H1 (cell line): ENCODE data around the gene C19orf53. TPM values are rescaled to one million over a fixed set of nuclear protein-coding genes. Genes with fewer than 3 reads are reported as not detected.

Source experiments
- ASH2L ChIP-seq: fragments of 200-600, 300-600 bp; sonication (generic); IDR thresholded peaks from one replicate; pipeline ENCODE4 v1.7.1; 2017; ENCODE audit warnings: low read length
- BCL11A ChIP-seq, 2 experiments: IDR thresholded peaks; one replicate each; pipeline ENCODE4 v1.6.1; 2011; ENCODE audit warnings: low read depth in 2 of 2, low read length in 2 of 2, mild to moderate bottlenecking in 2 of 2
- CBX5 ChIP-seq: fragments of 300-800, 300-1000 bp; sonication (generic); IDR thresholded peaks from 2 replicates; pipeline ENCODE4 v1.7.1; 2016; ENCODE audit warnings: antibody characterized with exemption, low read length, low read depth
- CEBPB ChIP-seq: IDR thresholded peaks from 2 replicates; pipeline ENCODE4 v1.6.1; 2012; ENCODE audit warnings: low read depth, low read length
- CHD1 ChIP-seq: IDR thresholded peaks from 2 replicates; pipeline ENCODE4 v1.6.1; 2012; ENCODE audit warnings: low read depth, low read length, improper control_type of control experiment
- EGR1 ChIP-seq: IDR thresholded peaks from 2 replicates; pipeline ENCODE4 v1.6.1; 2011; ENCODE audit warnings: low read depth, low read length, borderline replicate concordance
- EZH2 ChIP-seq: fragments of 200-600 bp; sonication (generic); IDR thresholded peaks from 2 replicates; pipeline ENCODE4 v1.7.1; 2012; ENCODE audit warnings: low read depth, mild to moderate bottlenecking, moderate library complexity, low read length, inconsistent platforms; ENCODE audit not compliant: severe bottlenecking
- GABPA ChIP-seq: IDR thresholded peaks from 2 replicates; pipeline ENCODE4 v1.6.1; 2011; ENCODE audit warnings: mild to moderate bottlenecking, low read length, moderate library complexity, borderline replicate concordance; ENCODE audit not compliant: insufficient read depth
- HDAC2 ChIP-seq, 2 experiments: fragments of 300-600 bp in 1 of 2; sonication (generic) in 1 of 2; IDR thresholded peaks; 2 replicates each; pipeline ENCODE4 v1.6.1; 2011 to 2012; ENCODE audit warnings: low read depth in 2 of 2, low read length in 2 of 2, mild to moderate bottlenecking in 2 of 2, moderate library complexity in 2 of 2, borderline replicate concordance in 1 of 2, inconsistent platforms in 1 of 2
- KDM4A ChIP-seq: IDR thresholded peaks from one replicate; pipeline ENCODE4 v1.7.1; 2012; ENCODE audit warnings: low read depth, mild to moderate bottlenecking, moderate library complexity, low read length, inconsistent platforms; ENCODE audit not compliant: severe bottlenecking
- KDM5A ChIP-seq: fragments of 200-600 bp; IDR thresholded peaks from 2 replicates; pipeline ENCODE4 v1.7.1; 2012; ENCODE audit warnings: mild to moderate bottlenecking, low read length, inconsistent platforms, mixed read lengths
- NANOG ChIP-seq: IDR thresholded peaks from 2 replicates; pipeline ENCODE4 v1.6.1; 2011; ENCODE audit warnings: low read length, low read depth, mild to moderate bottlenecking, inconsistent platforms; ENCODE audit not compliant: insufficient read depth, poor library complexity, severe bottlenecking
- NRF1 ChIP-seq: IDR thresholded peaks from 2 replicates; pipeline ENCODE4 v1.6.1; 2011; ENCODE audit warnings: mild to moderate bottlenecking, low read depth, low read length, improper control_type of control experiment
- POLR2AphosphoS5 ChIP-seq: IDR thresholded peaks from 2 replicates; pipeline ENCODE4 v1.6.1; 2011; ENCODE audit warnings: low read depth, low read length
- RBBP5 ChIP-seq: IDR thresholded peaks from 2 replicates; pipeline ENCODE4 v1.7.1; 2012; ENCODE audit warnings: low read depth, mild to moderate bottlenecking, inconsistent platforms, low read length, moderate library complexity, borderline replicate concordance
- SIX5 ChIP-seq: IDR thresholded peaks from 2 replicates; pipeline ENCODE4 v1.6.1; 2011; ENCODE audit warnings: mild to moderate bottlenecking, low read depth, low read length
- SP2 ChIP-seq: IDR thresholded peaks from 2 replicates; pipeline ENCODE4 v1.6.1; 2012; ENCODE audit warnings: mild to moderate bottlenecking, low read length, inconsistent platforms
- SRF ChIP-seq: IDR thresholded peaks from 2 replicates; pipeline ENCODE4 v1.6.1; 2011; ENCODE audit warnings: mild to moderate bottlenecking, low read depth, low read length, moderate library complexity
- SUZ12 ChIP-seq: fragments of 200-600 bp; sonication (generic); IDR thresholded peaks from 2 replicates; pipeline ENCODE4 v1.6.1; 2012; ENCODE audit warnings: mild to moderate bottlenecking, inconsistent platforms, low read length, moderate library complexity, mixed read lengths
- TAF1 ChIP-seq: IDR thresholded peaks from 2 replicates; pipeline ENCODE4 v1.6.1; 2011; ENCODE audit warnings: mild to moderate bottlenecking, low read depth, low read length
- TBP ChIP-seq: IDR thresholded peaks from 2 replicates; pipeline ENCODE4 v1.6.1; 2011; ENCODE audit warnings: low read depth, low read length, improper control_type of control experiment
- TEAD4 ChIP-seq: IDR thresholded peaks from 2 replicates; pipeline ENCODE4 v1.6.1; 2012; ENCODE audit warnings: low read depth, low read length, inconsistent platforms, mixed read lengths
- polyA plus RNA-seq, 7 experiments: library from polyadenylated mRNA; depleted of rRNA in 3 of 7; stranded (reverse) in 5 of 7; unstranded in 2 of 7; fragments of >200 nt in 5 of 7; fragments of 200-250 nt in 2 of 7; gene quantifications; 1 replicate in 5 of 7; 2 replicates in 1 of 7; 4 replicates in 1 of 7; pipeline versions ENCODE4 v1.2.1 to v1.2.3, GENCODE V29; 2011 to 2013; ENCODE audit warnings: missing spikeins in 2 of 7, mixed read lengths in 2 of 7
- total RNA-seq: library from RNA; stranded (reverse); fragmentation: NEBNext Ultra II Directional; extraction: Animal tissue kit (Norgen Biotek cat#: 25700); gene quantifications from 2 replicates; pipeline ENCODE4 v1.2.1, GENCODE V29; 2021
- TF ChIP-seq, protein P1 (sequence below): IDR thresholded peaks from 2 replicates; pipeline ENCODE4 v1.6.1; 2012; ENCODE audit warnings: inconsistent platforms

The C19orf53 gene
- total and polyA plus RNA-seq, 2 of the 8 experiments (the other 6 are each of a cell fraction or from before 2014, with no cell fraction given): 104 to 169 TPM

DNA sequence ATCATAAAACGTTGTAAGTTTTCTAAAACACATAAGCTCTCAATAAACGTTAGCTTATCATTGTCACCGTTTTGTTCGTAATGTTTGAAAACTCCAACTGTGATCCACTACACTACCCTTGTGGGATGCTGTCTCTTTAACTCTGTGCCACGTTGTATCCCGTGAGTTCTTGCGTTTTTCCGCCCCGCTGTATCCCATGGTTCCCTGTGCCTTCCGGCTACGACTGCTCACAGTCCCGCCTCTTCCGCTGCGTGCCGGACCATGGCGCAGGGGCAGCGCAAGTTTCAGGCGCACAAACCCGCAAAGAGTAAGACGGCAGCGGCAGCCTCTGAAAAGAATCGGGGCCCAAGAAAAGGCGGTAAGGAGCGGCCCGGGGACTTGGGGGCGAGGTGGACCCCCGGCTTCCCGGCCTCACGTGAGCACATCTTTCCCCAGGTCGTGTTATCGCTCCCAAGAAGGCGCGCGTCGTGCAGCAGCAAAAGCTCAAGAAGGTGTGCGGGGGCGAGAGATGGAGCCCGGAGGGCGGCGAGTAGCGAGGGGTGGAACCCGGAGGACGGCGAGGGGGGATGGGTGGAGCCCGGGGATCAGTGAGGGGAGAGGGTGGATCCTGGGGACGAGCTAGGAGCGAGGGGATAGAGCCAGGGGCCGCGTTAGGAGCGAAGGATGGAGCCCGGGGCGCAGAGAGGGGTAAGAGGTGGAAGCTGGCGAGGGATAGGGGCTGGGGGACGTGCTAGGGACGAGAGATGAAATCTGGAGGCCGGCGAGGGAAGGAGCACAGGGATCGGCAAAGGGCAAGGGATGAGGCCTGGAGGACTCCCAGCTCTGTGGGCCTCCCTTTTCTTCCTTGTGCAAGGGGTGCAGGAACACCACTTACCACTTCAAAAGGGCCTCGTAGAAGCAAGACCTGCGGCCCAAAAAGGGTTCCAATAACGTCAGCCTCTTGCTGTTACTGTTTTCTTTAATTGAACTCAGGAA lies at the start of gene C19orf53 (continued):
- TF ChIP-seq CHD1 (no peak), NRF1 (no peak), HDAC2 (IDR thresholded peaks at IDR 0.05; ENCODE audit: borderline replicate concordance in 1 of 2, low read depth in 2 of 2, low read length in 2 of 2) (0 out of 4 replicates have a peak, but pooled peaks of 1 of the 2 experiments have one; percentile 35), KDM4A (peak; percentile 68), EZH2 (no peak), KDM5A (peak; percentile 63), POLR2AphosphoS5 (peak; percentile 94), SUZ12 (no peak), CBX5 (no peak), GABPA (peak; percentile 97), BCL11A (IDR thresholded peaks at IDR 0.05; ENCODE audit: low read depth in 2 of 2, low read length in 2 of 2) (no peak), ASH2L (peak; percentile 95), SRF (no peak), TAF1 (peak; percentile 91), RBBP5 (no peak), SP2 (no peak; the same call in 1 of the 2 replicates), EGR1 (peak; percentile 91), CEBPB (no peak), TEAD4 (peak; percentile 19; the same call in 1 of the 2 replicates), SIX5 (peak; percentile 97), TBP (peak; percentile 87), NANOG (no peak)
- TF ChIP-seq, protein P1, sequence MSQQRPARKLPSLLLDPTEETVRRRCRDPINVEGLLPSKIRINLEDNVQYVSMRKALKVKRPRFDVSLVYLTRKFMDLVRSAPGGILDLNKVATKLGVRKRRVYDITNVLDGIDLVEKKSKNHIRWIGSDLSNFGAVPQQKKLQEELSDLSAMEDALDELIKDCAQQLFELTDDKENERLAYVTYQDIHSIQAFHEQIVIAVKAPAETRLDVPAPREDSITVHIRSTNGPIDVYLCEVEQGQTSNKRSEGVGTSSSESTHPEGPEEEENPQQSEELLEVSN: peak; percentile 56; the same call in 1 of the 2 replicates
